ENCODE results near the gene STMP1. TPM values are rescaled to one million over a fixed set of nuclear protein-coding genes. Genes with fewer than 3 reads are reported as not detected.
"Not testable (repeated sequence)": the region's sequence is repeated elsewhere in the genome, so short reads cannot be mapped to it uniquely, and the experiment has no call there.

The STMP1 gene
- polyA plus RNA-seq, 6 donors from 2014 or later: 54.1 to 94.9 (median 65.4) TPM

GRCh38 chr7:135650831-135651573 is 11.3 kb upstream of the STMP1 start:
- H3K27ac Mint-ChIP-seq: peak overlapping the region in 1 of 6 donors; percentile 5
- no peaks in the 10 kb centered on the region for H3K36me3 Mint-ChIP-seq
- no peak for DNase-seq
- no peak for ATAC-seq (ENCODE audit: low read depth in 2 of 2)
- peaks cover 0 to 3% (median 0%) of the 10 kb centered on the region in 3 donors for H3K4me1 Mint-ChIP-seq
- no peaks in the 10 kb centered on the region for H3K27me3 Mint-ChIP-seq
- H3K9me3 Mint-ChIP-seq: no peaks in the 10 kb centered on the region
- no peak overlapping the region for H3K4me3 Mint-ChIP-seq

GRCh38 chr7:135653340-135654080 is 8.8 kb upstream of the STMP1 start:
- Mint-ChIP-seq H3K9me3 (no peaks in the 10 kb centered on the region), H3K4me1 (peaks cover 0 to 3% (median 0%) of the 10 kb centered on the region in 3 donors), H3K36me3 (no peaks in the 10 kb centered on the region), H3K4me3 (no peak overlapping the region), H3K27me3 (no peaks in the 10 kb centered on the region), H3K27ac (no peak overlapping the region)
- ATAC-seq (ENCODE audit: low read depth in 2 of 2) (no peak), DNase-seq (no peak)

GRCh38 chr7:135658564-135658963 is 3.8 kb upstream of the STMP1 start:
- H3K27me3 Mint-ChIP-seq: no peaks in the 10 kb centered on the region
- peaks cover 8 to 16% (median 11%) of the 10 kb centered on the region in 3 donors for H3K4me1 Mint-ChIP-seq
- H3K9me3 Mint-ChIP-seq: peaks cover 0 to 4% (median 0%) of the 10 kb centered on the region in 7 donors
- H3K4me3 Mint-ChIP-seq: no peak overlapping the region
- peaks cover 0 to 7% of the 10 kb centered on the region in 2 donors for H3K36me3 Mint-ChIP-seq
- H3K27ac Mint-ChIP-seq: no peak overlapping the region
- DNase-seq (no peak), ATAC-seq (ENCODE audit: low read depth in 2 of 2) (no peak)

GRCh38 chr7:135659159-135659846 is 3.0 kb upstream of the STMP1 start:
- Mint-ChIP-seq H3K27ac (no peak overlapping the region), H3K4me3 (peak overlapping the region in 1 of 8 donors; percentile 56), H3K27me3 (no peaks in the 10 kb centered on the region), H3K36me3 (peaks cover 0 to 7% of the 10 kb centered on the region in 2 donors), H3K9me3 (peaks cover 0 to 4% (median 0%) of the 10 kb centered on the region in 7 donors), H3K4me1 (peaks cover 8 to 22% (median 17%) of the 10 kb centered on the region in 3 donors)
- DNase-seq (no peak), ATAC-seq (ENCODE audit: low read depth in 2 of 2) (no peak)

GRCh38 chr7:135661311-135662122 is 797 bp upstream of the STMP1 start:
- no peak for ATAC-seq (ENCODE audit: low read depth in 2 of 2)
- Mint-ChIP-seq H3K27ac (peak overlapping the region; percentile 61 to 94 (median 86)), H3K4me1 (peaks cover 22 to 35% (median 27%) of the 10 kb centered on the region in 3 donors), H3K9me3 (peaks cover 0 to 4% (median 0%) of the 10 kb centered on the region in 7 donors), H3K27me3 (no peaks in the 10 kb centered on the region), H3K4me3 (peak overlapping the region; percentile 91 to 99 (median 96)), H3K36me3 (peaks cover 0 to 7% of the 10 kb centered on the region in 2 donors)
- DNase-seq: no peak

- ATAC-seq (ENCODE audit: low read depth in 2 of 2): no peak
These were observed 266 bp upstream of the STMP1 start for GRCh38 chr7:135662123-135662372.

GRCh38 chr7:135664046-135664589 is 1.8 kb downstream of the STMP1 start:
- peaks cover 32 to 58% (median 41%) of the 10 kb centered on the region in 3 donors for H3K4me1 Mint-ChIP-seq
- H3K4me3 Mint-ChIP-seq: peak overlapping the region; percentile 58 to 97 (median 93)
- H3K9me3 Mint-ChIP-seq: peaks cover 0 to 4% (median 2%) of the 10 kb centered on the region in 7 donors
- peaks cover 0 to 7% of the 10 kb centered on the region in 2 donors for H3K36me3 Mint-ChIP-seq
- DNase-seq (no peak), ATAC-seq (ENCODE audit: low read depth in 2 of 2) (no peak)
- H3K27ac Mint-ChIP-seq: peak overlapping the region in 4 of 6 donors; percentile 26 to 44 (median 38)
- no peaks in the 10 kb centered on the region for H3K27me3 Mint-ChIP-seq

More at GRCh38 chr7:135662123-135662372, 266 bp upstream of the STMP1 start:
- DNase-seq: no peak
- H3K4me3 Mint-ChIP-seq: peak overlapping the region; percentile 91 to 99 (median 96)
- peak overlapping the region in 5 of 6 donors; percentile 85 to 94 (median 87) for H3K27ac Mint-ChIP-seq
- H3K4me1 Mint-ChIP-seq: peaks cover 27 to 39% (median 32%) of the 10 kb centered on the region in 3 donors
- H3K36me3 Mint-ChIP-seq: peaks cover 0 to 7% of the 10 kb centered on the region in 2 donors
- peaks cover 0 to 4% (median 0%) of the 10 kb centered on the region in 7 donors for H3K9me3 Mint-ChIP-seq
- no peaks in the 10 kb centered on the region for H3K27me3 Mint-ChIP-seq

- H3K27me3 Mint-ChIP-seq: no peaks in the 10 kb centered on the region
These were observed 2.7 kb downstream of the STMP1 start for GRCh38 chr7:135665042-135665441.

GRCh38 chr7:135666156-135666555 is 3.8 kb downstream of the STMP1 start:
- Mint-ChIP-seq H3K36me3 (peaks cover 0 to 7% of the 10 kb centered on the region in 2 donors), H3K27me3 (no peaks in the 10 kb centered on the region), H3K4me3 (peak overlapping the region in 3 of 8 donors; percentile 50 to 78 (median 67)), H3K9me3 (peaks cover 0 to 4% (median 2%) of the 10 kb centered on the region in 7 donors), H3K27ac (no peak overlapping the region), H3K4me1 (peaks cover 36 to 64% (median 51%) of the 10 kb centered on the region in 3 donors)
- ATAC-seq (ENCODE audit: low read depth in 2 of 2) (no peak), DNase-seq (no peak)

More at GRCh38 chr7:135665042-135665441, 2.7 kb downstream of the STMP1 start:
- peaks cover 0 to 7% of the 10 kb centered on the region in 2 donors for H3K36me3 Mint-ChIP-seq
- DNase-seq (no peak), ATAC-seq (ENCODE audit: low read depth in 2 of 2) (no peak)
- H3K4me3 Mint-ChIP-seq: peak overlapping the region in 2 of 8 donors; percentile 44 to 77
- H3K9me3 Mint-ChIP-seq: peaks cover 0 to 4% (median 2%) of the 10 kb centered on the region in 7 donors
- H3K27ac Mint-ChIP-seq: no peak overlapping the region
- peaks cover 35 to 60% (median 49%) of the 10 kb centered on the region in 3 donors for H3K4me1 Mint-ChIP-seq

GRCh38 chr7:135666846-135667245 is 4.5 kb downstream of the STMP1 start:
- Mint-ChIP-seq H3K4me3 (peak overlapping the region in 3 of 8 donors; percentile 9 to 78 (median 25)), H3K27me3 (no peaks in the 10 kb centered on the region), H3K36me3 (peaks cover 0 to 7% of the 10 kb centered on the region in 2 donors), H3K9me3 (peaks cover 0 to 3% (median 1%) of the 10 kb centered on the region in 7 donors), H3K4me1 (peaks cover 32 to 60% (median 47%) of the 10 kb centered on the region in 3 donors), H3K27ac (peak overlapping the region in 2 of 6 donors; percentile 21 to 39)
- DNase-seq (no peak), ATAC-seq (ENCODE audit: low read depth in 2 of 2) (no peak)

- not testable (repeated sequence) for H3K36me3 Mint-ChIP-seq
These were observed 5.3 kb downstream of the STMP1 start for GRCh38 chr7:135667626-135668025.

GRCh38 chr7:135668852-135669395 is 6.6 kb downstream of the STMP1 start:
- not testable (repeated sequence) for H3K9me3 Mint-ChIP-seq; H3K4me3 Mint-ChIP-seq; H3K27me3 Mint-ChIP-seq; H3K36me3 Mint-ChIP-seq; ATAC-seq (ENCODE audit: low read depth in 2 of 2); DNase-seq
- Mint-ChIP-seq H3K27ac (peak overlapping the region in 2 of 6 donors; percentile 16 to 37), H3K4me1 (peaks cover 22 to 52% (median 43%) of the 10 kb centered on the region in 3 donors)

More at GRCh38 chr7:135667626-135668025, 5.3 kb downstream of the STMP1 start:
- not testable (repeated sequence) for ATAC-seq (ENCODE audit: low read depth in 2 of 2); H3K9me3 Mint-ChIP-seq; H3K27ac Mint-ChIP-seq; H3K27me3 Mint-ChIP-seq; DNase-seq
- Mint-ChIP-seq H3K4me1 (peaks cover 28 to 61% (median 43%) of the 10 kb centered on the region in 3 donors), H3K4me3 (peak overlapping the region in 1 of 8 donors; percentile 24)

All from naive B cell (primary cell).